ENCODE results near the gene TAMM41.
A peak's percentile ranks its signal among the peaks of the same experiment; 100 is the strongest.

The TAMM41 gene

DNA sequence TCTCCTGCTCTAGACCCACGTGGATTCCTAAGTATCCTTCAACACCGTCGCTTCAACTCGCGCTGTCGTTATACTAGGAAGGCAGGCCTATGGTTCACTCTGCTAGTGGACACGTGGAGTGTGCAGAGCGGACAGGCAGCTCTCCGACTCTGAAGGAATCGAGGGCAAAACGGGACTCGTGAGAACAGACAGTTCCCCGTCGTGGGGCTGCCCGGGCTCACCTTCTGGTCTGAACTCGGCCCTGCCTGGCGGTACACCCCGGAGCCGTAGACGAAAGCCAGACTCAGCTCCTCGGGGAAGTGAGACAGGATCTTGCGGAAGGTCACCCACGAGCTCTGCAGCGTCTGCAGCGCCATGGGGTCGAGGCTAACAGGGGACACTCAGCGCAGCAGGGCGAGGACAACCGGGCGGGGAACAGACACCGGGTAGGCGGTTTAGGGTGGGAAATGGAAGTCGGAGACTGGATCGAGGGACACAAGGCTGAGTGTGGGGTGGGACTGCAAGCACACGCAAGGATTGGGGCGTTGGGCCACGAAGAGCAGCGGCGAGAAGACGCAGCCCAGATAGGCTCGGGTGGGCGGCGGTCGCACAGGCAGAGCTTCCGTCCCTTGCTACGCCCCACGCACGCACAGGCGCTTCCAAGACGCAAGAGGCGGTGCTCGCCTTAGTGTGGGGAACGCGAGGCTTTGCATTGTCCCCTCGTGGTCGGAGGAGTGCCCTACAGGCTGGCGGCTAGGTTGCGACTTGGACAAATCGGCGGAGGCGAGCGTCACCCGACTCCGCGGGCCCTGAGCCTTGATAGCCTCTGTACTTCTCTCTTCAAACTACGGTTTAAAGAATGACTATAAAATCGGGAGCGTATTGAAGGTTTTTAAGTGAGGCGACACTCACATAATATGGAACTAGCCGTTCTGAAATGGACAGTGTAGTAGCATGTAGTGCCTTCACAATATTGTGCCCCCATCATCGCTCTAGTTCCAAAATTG, at the start of gene TAMM41 (continued):
- TF ChIP-seq ZNF155 (tag by site-specific recombination; IDR thresholded peaks at IDR 0.05) = no peak
- no peak; the same call in 1 of the 2 replicates for TF ChIP-seq ZNF394 (tag by site-specific recombination; IDR thresholded peaks at IDR 0.05; ENCODE audit: borderline replicate concordance)
- TF ChIP-seq EGR2 (tag by site-specific recombination; IDR thresholded peaks at IDR 0.05; ENCODE audit: low read depth) = peak; percentile 96
- no peak for TF ChIP-seq HOXA7 (CRISPR knock-in tag; IDR thresholded peaks at IDR 0.05; ENCODE audit: borderline replicate concordance)
- peak; percentile 95 for TF ChIP-seq KLF1 (tag by site-specific recombination; IDR thresholded peaks at IDR 0.05)
- TF ChIP-seq ZNF426 (tag by site-specific recombination; IDR thresholded peaks at IDR 0.05) = no peak
- TF ChIP-seq HOXD13 (CRISPR knock-in tag; IDR thresholded peaks at IDR 0.05; ENCODE audit: borderline replicate concordance) = no peak
- TF ChIP-seq ZNF670 (tag by site-specific recombination; IDR thresholded peaks at IDR 0.05; ENCODE audit: low read depth) = no peak
- no peak for TF ChIP-seq ZNF157 (tag by site-specific recombination; IDR thresholded peaks at IDR 0.05)
- TF ChIP-seq ZNF214 (tag by site-specific recombination; IDR thresholded peaks at IDR 0.05; ENCODE audit: borderline replicate concordance) = no peak
- TF ChIP-seq ZNF324 (tag by site-specific recombination; IDR thresholded peaks at IDR 0.05) = peak; percentile 67; the same call in 1 of the 2 replicates
- TF ChIP-seq ZBTB17 (tag by site-specific recombination; IDR thresholded peaks at IDR 0.05) = peak; percentile 80
- no peak for TF ChIP-seq ZNF184 (tag by site-specific recombination; IDR thresholded peaks at IDR 0.05)
- peak; percentile 100 for TF ChIP-seq ZBTB8A (tag by site-specific recombination; IDR thresholded peaks at IDR 0.05)
- no peak for TF ChIP-seq ZNF140 (tag by site-specific recombination; IDR thresholded peaks at IDR 0.05)
- TF ChIP-seq, protein P1, sequence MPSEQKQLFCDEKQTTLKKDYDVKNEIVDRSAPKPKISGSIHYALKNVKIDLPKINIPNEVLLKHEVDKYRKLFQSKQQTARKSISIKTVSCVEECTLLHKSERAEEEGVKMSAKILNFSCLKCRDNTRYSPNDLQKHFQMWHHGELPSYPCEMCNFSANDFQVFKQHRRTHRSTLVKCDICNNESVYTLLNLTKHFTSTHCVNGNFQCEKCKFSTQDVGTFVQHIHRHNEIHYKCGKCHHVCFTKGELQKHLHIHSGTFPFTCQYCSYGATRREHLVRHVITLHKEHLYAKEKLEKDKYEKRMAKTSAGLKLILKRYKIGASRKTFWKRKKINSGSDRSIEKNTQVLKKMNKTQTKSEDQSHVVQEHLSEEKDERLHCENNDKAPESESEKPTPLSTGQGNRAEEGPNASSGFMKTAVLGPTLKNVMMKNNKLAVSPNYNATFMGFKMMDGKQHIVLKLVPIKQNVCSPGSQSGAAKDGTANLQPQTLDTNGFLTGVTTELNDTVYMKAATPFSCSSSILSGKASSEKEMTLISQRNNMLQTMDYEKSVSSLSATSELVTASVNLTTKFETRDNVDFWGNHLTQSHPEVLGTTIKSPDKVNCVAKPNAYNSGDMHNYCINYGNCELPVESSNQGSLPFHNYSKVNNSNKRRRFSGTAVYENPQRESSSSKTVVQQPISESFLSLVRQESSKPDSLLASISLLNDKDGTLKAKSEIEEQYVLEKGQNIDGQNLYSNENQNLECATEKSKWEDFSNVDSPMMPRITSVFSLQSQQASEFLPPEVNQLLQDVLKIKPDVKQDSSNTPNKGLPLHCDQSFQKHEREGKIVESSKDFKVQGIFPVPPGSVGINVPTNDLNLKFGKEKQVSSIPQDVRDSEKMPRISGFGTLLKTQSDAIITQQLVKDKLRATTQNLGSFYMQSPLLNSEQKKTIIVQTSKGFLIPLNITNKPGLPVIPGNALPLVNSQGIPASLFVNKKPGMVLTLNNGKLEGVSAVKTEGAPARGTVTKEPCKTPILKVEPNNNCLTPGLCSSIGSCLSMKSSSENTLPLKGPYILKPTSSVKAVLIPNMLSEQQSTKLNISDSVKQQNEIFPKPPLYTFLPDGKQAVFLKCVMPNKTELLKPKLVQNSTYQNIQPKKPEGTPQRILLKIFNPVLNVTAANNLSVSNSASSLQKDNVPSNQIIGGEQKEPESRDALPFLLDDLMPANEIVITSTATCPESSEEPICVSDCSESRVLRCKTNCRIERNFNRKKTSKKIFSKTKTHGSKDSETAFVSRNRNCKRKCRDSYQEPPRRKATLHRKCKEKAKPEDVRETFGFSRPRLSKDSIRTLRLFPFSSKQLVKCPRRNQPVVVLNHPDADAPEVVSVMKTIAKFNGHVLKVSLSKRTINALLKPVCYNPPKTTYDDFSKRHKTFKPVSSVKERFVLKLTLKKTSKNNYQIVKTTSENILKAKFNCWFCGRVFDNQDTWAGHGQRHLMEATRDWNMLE (tag by site-specific recombination; conservative IDR thresholded peaks at IDR 0.05; ENCODE audit: low read depth) = peak; percentile 79
- TF ChIP-seq ZNF37A (tag by site-specific recombination; IDR thresholded peaks at IDR 0.05) = no peak
- TF ChIP-seq, protein P2, sequence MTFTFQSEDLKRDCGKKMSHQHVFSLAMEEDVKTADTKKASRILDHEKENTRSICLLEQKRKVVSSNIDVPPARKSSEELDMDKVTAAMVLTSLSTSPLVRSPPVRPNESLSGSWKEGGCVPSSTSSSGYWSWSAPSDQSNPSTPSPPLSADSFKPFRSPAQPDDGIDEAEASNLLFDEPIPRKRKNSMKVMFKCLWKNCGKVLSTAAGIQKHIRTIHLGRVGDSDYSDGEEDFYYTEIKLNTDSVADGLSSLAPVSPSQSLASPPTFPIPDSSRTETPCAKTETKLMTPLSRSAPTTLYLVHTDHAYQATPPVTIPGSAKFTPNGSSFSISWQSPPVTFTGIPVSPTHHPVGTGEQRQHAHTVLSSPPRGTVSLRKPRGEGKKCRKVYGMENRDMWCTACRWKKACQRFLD (tag by site-specific recombination; IDR thresholded peaks at IDR 0.05) = no peak
- no peak for TF ChIP-seq ZNF132 (tag by site-specific recombination; IDR thresholded peaks at IDR 0.05; ENCODE audit: borderline replicate concordance)
- 0 out of 2 replicates have a peak, but pooled peaks have one; percentile 33 for TF ChIP-seq ZSCAN23 (tag by site-specific recombination; IDR thresholded peaks at IDR 0.05)
- no peak for TF ChIP-seq SCRT1 (tag by site-specific recombination; IDR thresholded peaks at IDR 0.05; ENCODE audit: borderline replicate concordance)
- no peak for TF ChIP-seq ZNF626 (tag by site-specific recombination; IDR thresholded peaks at IDR 0.05)
- TF ChIP-seq KLF16 (tag by site-specific recombination; IDR thresholded peaks at IDR 0.05) = peak; percentile 97
- no peak for TF ChIP-seq ZNF792 (tag by site-specific recombination; IDR thresholded peaks at IDR 0.05)
- peak; percentile 38 for TF ChIP-seq ZNF654 (tag by site-specific recombination; IDR thresholded peaks at IDR 0.05; ENCODE audit: low read depth)
- TF ChIP-seq ZNF416 (tag by site-specific recombination; IDR thresholded peaks at IDR 0.05) = no peak; the same call in 1 of the 2 replicates
- peak; percentile 44; the same call in 1 of the 2 replicates for TF ChIP-seq ZNF843 (tag by site-specific recombination; IDR thresholded peaks at IDR 0.05)
- TF ChIP-seq ZNF239 (tag by site-specific recombination; IDR thresholded peaks at IDR 0.05) = 0 out of 2 replicates have a peak, but pooled peaks have one; percentile 57
- no peak for TF ChIP-seq ZNF404 (tag by site-specific recombination; IDR thresholded peaks at IDR 0.05)
- TF ChIP-seq, protein P3, sequence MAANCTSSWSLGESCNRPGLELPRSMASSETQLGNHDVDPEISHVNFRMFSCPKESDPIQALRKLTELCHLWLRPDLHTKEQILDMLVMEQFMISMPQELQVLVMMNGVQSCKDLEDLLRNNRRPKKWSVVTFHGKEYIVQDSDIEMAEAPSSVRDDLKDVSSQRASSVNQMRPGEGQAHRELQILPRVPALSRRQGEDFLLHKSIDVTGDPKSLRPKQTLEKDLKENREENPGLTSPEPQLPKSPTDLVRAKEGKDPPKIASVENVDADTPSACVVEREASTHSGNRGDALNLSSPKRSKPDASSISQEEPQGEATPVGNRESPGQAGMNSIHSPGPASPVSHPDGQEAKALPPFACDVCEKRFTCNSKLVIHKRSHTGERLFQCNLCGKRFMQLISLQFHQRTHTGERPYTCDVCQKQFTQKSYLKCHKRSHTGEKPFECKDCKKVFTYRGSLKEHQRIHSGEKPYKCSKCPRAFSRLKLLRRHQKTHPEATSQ (tag by site-specific recombination; IDR thresholded peaks at IDR 0.05) = peak; percentile 92
- peak; percentile 80 for TF ChIP-seq ZBTB48 (tag by site-specific recombination; IDR thresholded peaks at IDR 0.05)
- peak; percentile 89 for TF ChIP-seq ZNF2 (tag by site-specific recombination; IDR thresholded peaks at IDR 0.05)
- no peak for TF ChIP-seq ZNF549 (tag by site-specific recombination; IDR thresholded peaks at IDR 0.05)

Data from HEK293 (cell line).